Lower leg skin (tissue), 3 donors: Measurements from ENCODE around the gene LFNG.

Experiments used
- CTCF ChIP-seq, 3 donors: fragments of 450-650 bp; IDR thresholded peaks; one replicate each; pipeline ENCODE4 v1.5.1; 2016; ENCODE audit warnings: antibody characterized with exemption in 3 of 3, mild to moderate bottlenecking in 3 of 3, moderate library complexity in 2 of 3
- POLR2A ChIP-seq, 2 donors: fragments of 450-650 bp; IDR thresholded peaks; one replicate each; pipeline ENCODE4 v1.6.1; 2016 to 2017; ENCODE audit warnings: antibody characterized with exemption in 2 of 2, mild to moderate bottlenecking in 1 of 2, moderate library complexity in 1 of 2

- TF ChIP-seq POLR2A (IDR thresholded peaks at IDR 0.05) (no peak), CTCF (IDR thresholded peaks at IDR 0.05) (no peak)
Observed at GRCh38 chr7:2513702-2514101, 5.9 kb upstream of the LFNG start.
